Eye (tissue), 1 donor: Measurements from ENCODE around the gene MYH11.
"Not testable (repeated sequence)": the region's sequence is repeated elsewhere in the genome, so short reads cannot be mapped to it uniquely, and the experiment has no call there.

Experiments used
- DNase-seq: peaks from one replicate; pipeline ENCODE4 v3.0.0-alpha.2; 2015

Gene MYH11

GRCh38 chr16:15705064-15705565 lies 151.7 kb downstream of the MYH11 start:
- no peak for DNase-seq

- DNase-seq = peak; percentile 85
Measured at GRCh38 chr16:15704545-15704987, 152.3 kb downstream of the MYH11 start.

DNA sequence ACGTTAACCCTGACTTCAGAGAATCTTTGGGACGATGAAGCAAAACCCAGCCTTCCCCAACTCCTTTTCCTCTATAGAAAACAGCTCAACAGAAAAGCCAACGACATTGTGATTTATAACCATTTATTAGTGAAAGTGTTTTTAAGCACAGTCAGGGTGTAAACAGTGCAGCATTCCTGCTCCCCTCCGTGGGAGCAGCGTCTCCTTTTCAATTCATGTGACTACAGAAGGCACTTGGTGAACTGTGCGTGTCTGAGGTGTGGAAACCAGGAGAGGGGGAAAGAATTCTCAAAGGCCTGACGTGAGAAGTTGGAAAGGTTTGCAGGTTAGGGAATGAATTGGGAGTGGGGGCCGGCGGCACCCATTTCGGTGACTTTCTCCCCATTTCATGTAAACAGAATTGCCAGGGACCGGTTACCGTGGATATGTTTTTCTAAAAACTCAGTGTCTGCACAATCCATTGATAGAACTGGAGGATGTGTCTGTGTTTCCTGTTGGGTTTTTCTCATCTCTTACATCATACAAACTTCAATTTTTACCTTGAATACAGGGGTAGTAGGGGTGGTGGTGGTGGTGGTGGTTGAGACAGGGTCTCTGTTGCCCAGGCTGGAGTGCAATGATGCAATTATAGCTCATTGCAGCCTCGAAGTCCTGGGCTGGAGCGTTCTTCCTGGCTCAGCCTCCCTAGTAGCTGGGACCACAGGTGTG lies 153.6 kb downstream of the MYH11 start:
- no peak for DNase-seq

GRCh38 chr16:15701975-15702970 lies 154.6 kb downstream of the MYH11 start:
- DNase-seq = no peak

- DNase-seq = no peak
Measured at GRCh38 chr16:15701367-15701766, 155.5 kb downstream of the MYH11 start.

GRCh38 chr16:15699819-15700218 lies 157.0 kb downstream of the MYH11 start:
- DNase-seq = no peak

GRCh38 chr16:15694499-15694898 lies 162.3 kb downstream of the MYH11 start:
- DNase-seq = no peak

DNA sequence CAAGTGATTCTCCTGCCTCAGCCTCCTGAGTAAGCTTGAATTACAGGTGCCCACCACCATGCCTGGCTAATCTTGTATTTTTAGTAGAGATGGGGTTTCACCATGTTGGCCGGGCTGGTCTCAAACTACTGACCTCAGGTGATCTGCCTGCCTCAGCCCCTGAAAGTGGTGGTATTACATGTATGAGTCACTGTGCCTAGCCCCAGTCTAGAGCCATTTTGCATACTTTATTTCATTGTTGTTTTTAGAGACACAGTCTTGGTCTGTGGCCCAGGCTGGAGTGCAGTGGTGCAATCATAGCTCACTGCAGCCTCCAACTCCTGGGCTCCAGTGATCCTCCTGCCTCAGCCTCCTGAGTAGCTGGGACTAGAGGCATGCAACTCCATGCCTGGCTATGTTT lies 164.3 kb downstream of the MYH11 start:
- DNase-seq = not testable (repeated sequence)

DNA sequence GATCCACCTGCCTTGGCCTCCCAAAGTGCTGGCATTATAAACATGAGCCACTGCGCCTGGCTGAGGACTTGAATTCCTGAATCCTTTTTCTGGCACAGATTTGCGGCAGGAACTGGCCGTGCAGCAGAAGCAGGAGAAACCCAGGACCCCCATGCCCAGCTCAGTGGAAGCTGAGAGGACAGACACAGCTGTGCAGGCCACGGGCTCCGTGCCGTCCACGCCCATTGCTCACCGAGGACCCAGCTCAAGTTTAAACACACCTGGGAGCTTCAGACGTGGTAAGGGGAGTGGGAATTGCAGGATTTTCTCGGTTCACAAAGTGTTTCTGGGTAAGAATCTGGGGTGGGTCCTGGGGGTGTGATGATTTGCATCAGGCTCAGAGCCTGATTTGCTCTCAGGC lies 165.8 kb downstream of the MYH11 start:
- DNase-seq = no peak

- DNase-seq = no peak
Measured at GRCh38 chr16:15690296-15690695, 166.5 kb downstream of the MYH11 start.

- DNase-seq = no peak
Measured at GRCh38 chr16:15689290-15689689, 167.5 kb downstream of the MYH11 start.

GRCh38 chr16:15686287-15686686 lies 170.5 kb downstream of the MYH11 start:
- no peak for DNase-seq

- DNase-seq = no peak
Measured at GRCh38 chr16:15682105-15682570, 174.7 kb downstream of the MYH11 start.

- DNase-seq = no peak
Measured at GRCh38 chr16:15677447-15677846, 179.4 kb downstream of the MYH11 start.

DNA sequence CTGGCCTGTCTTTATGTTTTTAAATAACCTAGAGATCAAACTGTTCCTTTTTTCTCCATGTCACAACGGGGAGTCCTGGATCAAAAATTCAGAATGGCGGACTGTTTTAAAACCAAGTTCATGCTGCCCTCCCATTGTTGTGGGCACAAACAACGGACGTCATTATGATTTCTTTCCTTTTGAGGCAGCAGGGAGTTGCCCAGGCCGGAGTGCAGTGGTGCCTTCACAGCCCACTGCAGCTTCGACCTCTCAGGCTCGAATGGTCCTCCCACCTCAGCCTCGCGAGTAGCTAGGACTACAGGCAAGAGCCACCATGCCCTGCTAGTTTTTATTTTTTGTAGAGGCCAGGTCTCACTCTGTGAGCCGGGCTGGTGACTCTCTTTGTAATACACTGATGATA lies 180.3 kb downstream of the MYH11 start:
- DNase-seq = no peak

DNA sequence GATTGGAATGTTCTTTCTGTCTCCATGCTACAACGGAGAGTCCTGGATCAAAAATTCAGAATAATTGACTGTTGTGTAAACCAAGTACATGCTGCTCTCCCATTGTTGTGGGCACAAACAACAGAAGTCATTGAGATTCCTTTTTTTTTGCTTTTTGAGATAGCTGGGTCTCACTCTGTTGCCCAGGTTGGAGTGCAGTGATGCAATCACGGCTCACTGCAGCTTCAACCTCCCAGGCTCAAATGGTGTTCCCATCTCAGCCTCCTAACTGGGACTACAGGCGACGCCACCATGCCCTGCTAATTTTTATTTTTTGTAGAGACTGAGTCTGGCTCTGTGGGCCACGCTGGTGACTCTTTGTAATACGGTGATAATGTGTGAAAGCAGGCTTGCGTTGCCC lies 182.3 kb downstream of the MYH11 start:
- no peak for DNase-seq

DNA sequence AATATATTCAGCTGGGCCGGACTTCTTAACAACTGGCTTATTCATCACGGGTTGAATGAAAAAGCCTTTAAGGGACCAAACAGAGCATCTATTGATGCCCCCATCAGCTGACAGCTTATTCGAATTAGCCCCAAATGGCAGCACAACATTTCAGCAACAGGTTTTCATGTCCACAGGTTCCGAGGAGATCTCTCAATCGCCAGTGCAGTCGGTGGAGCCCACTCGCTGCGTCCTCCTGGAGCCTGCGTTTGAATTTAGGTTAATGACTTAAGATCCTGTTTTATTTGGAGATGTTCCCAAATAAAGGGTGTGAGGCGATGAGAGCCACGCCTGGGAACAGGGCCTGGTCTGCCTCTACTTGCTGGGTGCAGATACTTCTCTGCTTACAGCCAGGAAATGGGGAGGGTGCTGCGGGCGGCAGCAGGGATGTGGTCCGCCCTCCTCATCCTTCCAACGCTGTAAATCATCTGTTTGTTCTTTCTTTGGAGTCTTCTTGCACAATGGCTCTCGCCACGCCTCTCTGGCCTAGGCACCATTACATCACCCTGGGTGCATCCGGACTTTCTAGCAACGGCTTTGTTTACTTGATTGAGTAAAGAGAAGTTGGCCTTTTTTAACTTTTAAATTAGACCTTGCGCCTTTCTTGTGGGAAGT lies 184.2 kb downstream of the MYH11 start:
- DNase-seq = peak; percentile 30

DNA sequence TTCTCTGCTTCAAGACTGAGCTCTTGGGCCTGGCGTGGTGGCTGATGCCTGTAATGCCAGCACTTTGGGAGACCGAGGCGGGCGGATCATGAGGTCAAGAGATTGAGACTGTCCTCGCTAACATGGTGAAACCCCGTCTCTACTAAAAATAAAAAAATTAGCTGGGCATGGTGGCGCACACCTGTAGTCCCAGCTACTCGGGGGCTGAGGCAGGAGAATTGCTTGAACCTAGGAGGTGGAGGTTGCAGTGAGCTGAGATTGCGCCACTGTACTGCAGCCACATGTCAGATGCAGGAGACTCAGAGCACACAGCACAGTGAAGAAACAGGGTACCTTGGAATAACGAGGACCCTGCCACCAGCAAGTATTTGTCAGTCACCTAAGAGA lies 184.7 kb downstream of the MYH11 start:
- DNase-seq = not testable (repeated sequence)

- no peak for DNase-seq
Measured at GRCh38 chr16:15671530-15672117, 185.2 kb downstream of the MYH11 start.

- no peak for DNase-seq
Measured at GRCh38 chr16:15667091-15667742, 189.6 kb downstream of the MYH11 start.

DNA sequence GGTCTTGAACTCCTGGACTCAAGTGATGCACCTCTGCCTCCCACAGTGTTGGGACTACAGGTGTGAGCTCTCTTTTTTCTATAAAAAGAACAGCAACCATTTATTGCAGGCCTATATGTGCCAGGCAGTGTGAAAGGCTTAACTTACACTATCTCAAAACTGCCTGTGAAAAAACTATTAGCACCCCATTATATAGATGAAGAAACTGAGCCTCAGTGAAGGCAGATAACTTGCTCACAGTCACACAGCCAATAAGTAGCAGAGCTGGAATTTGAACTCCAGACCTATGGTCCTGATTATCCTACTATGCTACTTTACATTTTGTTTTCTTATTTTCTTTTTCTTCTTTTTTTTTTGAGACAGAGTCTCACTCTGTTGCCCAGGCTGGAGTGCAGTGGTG lies 191.7 kb downstream of the MYH11 start:
- DNase-seq = no peak

DNA sequence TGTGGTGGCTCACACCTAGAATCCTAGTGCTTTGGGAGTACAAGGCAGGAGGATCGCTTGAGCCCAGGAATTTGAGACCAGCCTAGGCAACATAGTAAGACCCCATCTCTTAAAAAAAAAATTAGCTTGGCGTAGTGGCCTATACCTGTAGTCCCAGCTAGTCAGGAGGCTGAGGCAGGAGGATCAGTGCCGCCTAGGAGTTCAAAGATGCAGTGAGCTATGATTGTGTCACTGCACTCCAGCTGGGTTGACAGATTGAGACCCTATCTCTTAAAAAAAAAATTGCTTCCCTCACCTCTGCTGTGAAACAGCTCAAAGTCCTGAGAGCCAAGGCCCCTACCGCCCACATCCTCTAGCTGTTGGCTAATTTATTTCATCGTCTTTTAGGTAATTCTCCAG lies 196.6 kb downstream of the MYH11 start:
- DNase-seq = no peak
